RWPE2 (cell line): ENCODE results near the gene CFAP99.
A peak's percentile ranks its signal among the peaks of the same experiment; 100 is the strongest.

Experiments
- ATAC-seq: fragments of 200-7000 bp; cut with Tn5 transposase; 3 replicates; pipeline ENCODE4 v1.9.1; 2021; ENCODE audit warnings: low read depth
- DNase-seq: peaks from one replicate; pipeline ENCODE4 v3.0.0-alpha.2; 2020; ENCODE audit warnings: low spot score
- H3K27ac ChIP-seq: fragments of 450-650 bp; 2 replicates; pipeline ENCODE4 v1.5.1; 2017; ENCODE audit warnings: mild to moderate bottlenecking; ENCODE audit not compliant: poor library complexity, severe bottlenecking
- H3K27me3 ChIP-seq: fragments of 250-450 bp; sonication (Bioruptor Pico); 2 replicates; pipeline ENCODE4 v1.5.1; 2021; ENCODE audit warnings: mild to moderate bottlenecking, moderate library complexity; ENCODE audit not compliant: insufficient read depth, poor library complexity, severe bottlenecking
- H3K36me3 ChIP-seq: fragments of 250-450 bp; sonication (Bioruptor Pico); 2 replicates; pipeline ENCODE4 v1.5.1; 2020; ENCODE audit warnings: low read depth, mild to moderate bottlenecking, moderate library complexity
- H3K4me1 ChIP-seq: fragments of 250-450 bp; sonication (Bioruptor Pico); 2 replicates; pipeline ENCODE4 v1.5.1; 2021; ENCODE audit warnings: mild to moderate bottlenecking, moderate library complexity; ENCODE audit not compliant: insufficient read depth, poor library complexity, severe bottlenecking
- H3K4me3 ChIP-seq: fragments of 250-450 bp; sonication (Bioruptor Pico); 2 replicates; pipeline ENCODE4 v1.5.1; 2021; ENCODE audit warnings: mild to moderate bottlenecking, moderate library complexity; ENCODE audit not compliant: severe bottlenecking
- H3K9me3 ChIP-seq: fragments of 250-450 bp; sonication (Bioruptor Pico); 2 replicates; pipeline ENCODE4 v1.5.1; 2021; ENCODE audit warnings: mild to moderate bottlenecking, moderate library complexity; ENCODE audit not compliant: severe bottlenecking
- TF ChIP-seq, protein P1 (sequence below): fragments of 450-650 bp; IDR thresholded peaks from one replicate; pipeline ENCODE4 v1.5.1; 2017; ENCODE audit warnings: mild to moderate bottlenecking, moderate library complexity; ENCODE audit not compliant: poor library complexity, severe bottlenecking

The CFAP99 gene

GRCh38 chr4:2469192-2469984, 50.6 kb downstream of the CFAP99 start:
- H3K27me3 ChIP-seq: no peaks in the 10 kb centered on the region
- H3K9me3 ChIP-seq: no peaks in the 10 kb centered on the region
- DNase-seq (peak; percentile 48), ATAC-seq (peak; percentile 57)
- peaks cover 38% of the 10 kb centered on the region for H3K36me3 ChIP-seq
- peak overlapping the region; percentile 79 for H3K27ac ChIP-seq
- H3K4me1 ChIP-seq: peaks cover 3% of the 10 kb centered on the region
- H3K4me3 ChIP-seq: peak overlapping the region; percentile 66
- TF ChIP-seq, protein P1, sequence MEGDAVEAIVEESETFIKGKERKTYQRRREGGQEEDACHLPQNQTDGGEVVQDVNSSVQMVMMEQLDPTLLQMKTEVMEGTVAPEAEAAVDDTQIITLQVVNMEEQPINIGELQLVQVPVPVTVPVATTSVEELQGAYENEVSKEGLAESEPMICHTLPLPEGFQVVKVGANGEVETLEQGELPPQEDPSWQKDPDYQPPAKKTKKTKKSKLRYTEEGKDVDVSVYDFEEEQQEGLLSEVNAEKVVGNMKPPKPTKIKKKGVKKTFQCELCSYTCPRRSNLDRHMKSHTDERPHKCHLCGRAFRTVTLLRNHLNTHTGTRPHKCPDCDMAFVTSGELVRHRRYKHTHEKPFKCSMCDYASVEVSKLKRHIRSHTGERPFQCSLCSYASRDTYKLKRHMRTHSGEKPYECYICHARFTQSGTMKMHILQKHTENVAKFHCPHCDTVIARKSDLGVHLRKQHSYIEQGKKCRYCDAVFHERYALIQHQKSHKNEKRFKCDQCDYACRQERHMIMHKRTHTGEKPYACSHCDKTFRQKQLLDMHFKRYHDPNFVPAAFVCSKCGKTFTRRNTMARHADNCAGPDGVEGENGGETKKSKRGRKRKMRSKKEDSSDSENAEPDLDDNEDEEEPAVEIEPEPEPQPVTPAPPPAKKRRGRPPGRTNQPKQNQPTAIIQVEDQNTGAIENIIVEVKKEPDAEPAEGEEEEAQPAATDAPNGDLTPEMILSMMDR: no peak

DNA sequence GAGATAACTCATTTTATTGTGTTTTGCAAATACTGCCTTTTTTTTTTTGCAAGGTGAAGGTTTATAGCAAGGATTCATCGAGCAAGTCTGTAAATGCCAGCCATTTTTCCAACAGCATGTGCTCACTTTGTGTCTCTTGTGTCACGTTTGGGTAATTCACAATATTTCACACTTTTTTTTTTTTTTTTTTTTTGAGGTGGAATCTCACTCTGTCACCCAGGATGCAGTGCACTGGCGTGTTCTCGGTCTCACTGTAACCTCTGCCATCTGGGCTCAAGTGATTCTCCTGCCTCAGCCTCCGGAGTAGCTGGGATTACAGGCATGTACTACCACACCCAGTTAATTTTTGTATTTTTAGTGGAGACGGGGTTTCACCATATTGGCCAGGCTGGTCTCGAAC, 52.0 kb downstream of the CFAP99 start:
- Histone ChIP-seq H3K27me3 (no peaks in the 10 kb centered on the region), H3K27ac (no peak overlapping the region), H3K9me3 (no peaks in the 10 kb centered on the region), H3K4me1 (peaks cover 3% of the 10 kb centered on the region), H3K36me3 (peaks cover 48% of the 10 kb centered on the region), H3K4me3 (no peak overlapping the region)
- TF ChIP-seq, protein P1: no peak
- ATAC-seq: no peak
- no peak for DNase-seq

DNA sequence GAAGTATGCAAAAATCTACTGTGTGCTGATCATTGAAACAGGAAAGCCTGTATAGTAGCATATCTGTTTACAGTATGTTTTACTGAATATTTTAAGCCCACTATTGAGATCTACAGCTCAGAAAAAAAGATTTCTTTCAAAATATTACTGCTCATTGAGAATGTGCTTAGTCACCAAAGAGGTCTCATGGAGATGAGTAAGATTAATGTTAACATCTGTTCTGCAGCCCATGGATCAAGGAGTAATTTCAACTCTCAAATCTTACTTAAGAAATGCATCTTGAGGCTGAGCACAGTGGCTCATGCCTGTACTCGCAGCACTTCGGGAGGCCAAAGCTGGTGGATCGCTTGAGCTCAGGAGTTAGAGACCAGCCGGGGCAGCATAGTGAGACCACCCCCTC, 53.4 kb downstream of the CFAP99 start:
- DNase-seq (no peak), ATAC-seq (no peak)
- H3K9me3 ChIP-seq: no peaks in the 10 kb centered on the region
- TF ChIP-seq, protein P1: no peak
- H3K36me3 ChIP-seq: peaks cover 58% of the 10 kb centered on the region
- H3K27ac ChIP-seq: no peak overlapping the region
- no peaks in the 10 kb centered on the region for H3K27me3 ChIP-seq
- H3K4me3 ChIP-seq: no peak overlapping the region
- H3K4me1 ChIP-seq: peaks cover 3% of the 10 kb centered on the region

DNA sequence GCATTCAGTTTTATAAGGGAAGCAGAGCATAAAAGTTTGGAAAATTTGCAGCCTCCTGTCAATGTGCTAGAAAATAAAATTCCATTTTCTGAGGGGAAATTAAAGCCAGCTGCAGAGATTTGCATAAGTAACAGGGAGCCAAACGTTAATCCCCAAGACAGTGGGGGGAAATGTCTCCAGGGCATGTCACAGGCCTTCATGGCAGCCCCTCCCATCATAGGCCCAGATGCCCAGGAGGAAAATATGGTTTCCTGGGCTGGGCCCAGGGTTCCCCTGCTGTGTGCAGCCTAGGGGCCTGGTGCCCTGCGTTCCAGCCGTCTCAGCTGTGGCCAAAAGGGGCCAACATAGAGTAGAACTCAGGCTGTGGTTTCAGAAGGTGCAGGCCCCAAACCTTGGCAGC, 59.5 kb downstream of the CFAP99 start:
- no peak for DNase-seq
- Histone ChIP-seq H3K9me3 (no peaks in the 10 kb centered on the region), H3K27me3 (no peaks in the 10 kb centered on the region), H3K27ac (no peak overlapping the region), H3K36me3 (peaks cover 31% of the 10 kb centered on the region), H3K4me1 (no peaks in the 10 kb centered on the region), H3K4me3 (no peak overlapping the region)
- TF ChIP-seq, protein P1: no peak
- ATAC-seq: no peak

GRCh38 chr4:2480649-2481048, 61.9 kb downstream of the CFAP99 start:
- Histone ChIP-seq H3K27me3 (no peaks in the 10 kb centered on the region), H3K36me3 (peaks cover 15% of the 10 kb centered on the region), H3K4me3 (no peak overlapping the region), H3K4me1 (no peaks in the 10 kb centered on the region), H3K9me3 (no peaks in the 10 kb centered on the region), H3K27ac (no peak overlapping the region)
- ATAC-seq (no peak), DNase-seq (no peak)
- TF ChIP-seq, protein P1: no peak
